Measurements from ENCODE around the gene STIP1.

STIP1 gene

DNA sequence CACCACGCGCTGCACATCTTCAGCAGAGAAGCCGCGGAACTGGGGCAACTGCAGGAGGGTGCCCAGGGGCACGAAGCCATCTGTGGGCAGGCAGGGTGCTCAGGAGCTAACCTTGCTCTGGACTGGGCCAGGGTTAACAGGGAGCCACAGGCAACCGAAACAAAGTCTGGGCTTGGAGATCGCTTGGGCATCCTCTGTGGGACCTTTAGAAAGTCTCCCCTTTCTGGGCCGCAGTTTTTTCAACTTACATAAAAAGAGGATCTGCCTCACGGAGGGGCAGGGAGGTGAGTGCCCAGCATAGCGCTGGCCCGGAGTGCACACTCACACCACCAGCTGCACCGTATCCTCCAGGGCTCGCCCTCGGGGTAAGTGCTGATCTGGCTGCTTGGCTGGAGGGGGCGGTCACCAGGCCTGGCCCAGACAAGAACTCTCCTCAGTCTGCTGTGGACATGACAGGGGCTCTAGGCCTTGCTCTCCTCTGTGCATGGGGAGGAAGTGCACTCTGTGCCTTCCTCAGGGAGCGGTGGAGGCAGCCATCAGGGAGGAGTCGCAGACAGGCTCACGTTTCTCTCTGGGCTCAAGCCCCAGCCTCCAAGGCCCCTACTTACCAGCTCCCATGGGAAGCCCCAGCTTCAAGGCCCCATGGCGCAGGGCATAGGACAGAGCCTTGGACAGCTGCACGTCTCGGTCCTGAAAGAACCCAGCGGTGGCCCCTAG, 39.1 kb downstream of the STIP1 start:
- DNase-seq = peak; percentile 70

DNA sequence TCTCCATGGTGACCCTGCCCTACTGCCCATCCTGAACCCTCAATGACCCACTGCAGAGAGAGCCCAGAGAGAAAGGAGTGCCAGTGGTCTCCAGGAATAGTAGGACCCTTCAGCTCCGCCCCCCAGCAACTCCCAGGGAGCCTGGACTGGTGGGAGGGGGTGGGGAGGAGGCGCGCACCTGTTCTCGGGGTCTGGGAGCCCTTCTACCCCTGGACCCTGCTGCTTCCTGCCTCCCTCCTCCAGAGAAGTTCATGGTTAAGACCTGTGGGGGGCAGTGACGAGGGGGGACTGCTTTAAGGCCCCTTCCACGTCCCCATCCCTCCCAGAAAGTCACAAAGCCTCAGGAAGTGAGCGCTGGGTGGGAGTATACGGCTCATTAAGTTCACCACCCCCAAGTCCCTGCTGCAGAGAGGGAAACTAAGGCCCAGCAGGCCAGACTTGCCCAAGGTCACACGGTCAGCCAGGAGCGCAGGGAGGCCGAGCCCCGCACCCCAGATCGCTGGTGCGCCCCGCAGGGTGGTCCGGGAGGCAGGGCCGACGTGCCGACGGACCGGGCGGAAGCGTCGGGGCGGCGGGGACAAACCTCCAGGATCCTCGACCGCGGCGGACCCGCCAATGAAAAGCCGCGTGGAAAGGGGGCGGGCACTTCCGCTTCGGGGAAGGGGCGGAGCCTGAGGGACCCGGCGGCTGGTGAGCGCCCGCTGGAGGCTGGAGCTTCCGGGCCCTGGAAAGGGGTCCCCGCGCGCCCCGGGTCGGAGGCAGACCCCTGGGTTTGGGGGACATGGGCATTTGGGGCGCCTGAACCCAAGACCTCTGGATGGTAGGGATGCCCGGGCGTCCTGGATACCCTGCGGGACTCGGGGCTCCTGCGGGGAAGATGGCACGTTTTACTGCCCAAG, 39.9 kb downstream of the STIP1 start, which contains the start of the genes NUDT22 and TRPT1:
NUDT22 (plus strand) TSS at position 667 of the 899 bp plus-strand sequence. CDS start 379 bp downstream, outside the sequence.
TRPT1 (minus strand) TSS at position 579 of the 899 bp plus-strand sequence; CDS start at position 253, 326 bp downstream.
- DNase-seq = peak; percentile 98

DNA sequence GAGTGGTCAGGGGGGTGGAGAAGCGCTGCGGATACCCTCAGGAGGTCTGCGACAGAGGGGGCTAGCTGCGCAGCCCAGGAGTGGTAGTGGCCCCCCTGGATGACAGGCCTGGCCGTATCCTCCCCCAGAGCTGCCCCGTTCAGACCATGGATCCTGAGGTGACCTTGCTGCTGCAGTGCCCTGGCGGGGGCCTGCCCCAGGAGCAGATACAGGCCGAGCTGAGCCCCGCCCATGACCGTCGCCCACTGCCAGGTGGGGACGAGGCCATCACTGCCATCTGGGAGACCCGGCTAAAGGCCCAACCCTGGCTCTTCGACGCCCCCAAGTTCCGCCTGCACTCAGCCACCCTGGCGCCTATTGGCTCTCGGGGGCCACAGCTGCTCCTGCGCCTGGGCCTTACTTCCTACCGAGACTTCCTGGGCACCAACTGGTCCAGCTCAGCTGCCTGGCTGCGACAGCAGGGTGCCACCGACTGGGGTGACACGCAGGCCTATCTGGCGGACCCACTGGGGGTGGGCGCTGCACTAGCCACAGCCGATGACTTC, 40.6 kb downstream of the STIP1 start:
- DNase-seq = peak; percentile 84

DNA sequence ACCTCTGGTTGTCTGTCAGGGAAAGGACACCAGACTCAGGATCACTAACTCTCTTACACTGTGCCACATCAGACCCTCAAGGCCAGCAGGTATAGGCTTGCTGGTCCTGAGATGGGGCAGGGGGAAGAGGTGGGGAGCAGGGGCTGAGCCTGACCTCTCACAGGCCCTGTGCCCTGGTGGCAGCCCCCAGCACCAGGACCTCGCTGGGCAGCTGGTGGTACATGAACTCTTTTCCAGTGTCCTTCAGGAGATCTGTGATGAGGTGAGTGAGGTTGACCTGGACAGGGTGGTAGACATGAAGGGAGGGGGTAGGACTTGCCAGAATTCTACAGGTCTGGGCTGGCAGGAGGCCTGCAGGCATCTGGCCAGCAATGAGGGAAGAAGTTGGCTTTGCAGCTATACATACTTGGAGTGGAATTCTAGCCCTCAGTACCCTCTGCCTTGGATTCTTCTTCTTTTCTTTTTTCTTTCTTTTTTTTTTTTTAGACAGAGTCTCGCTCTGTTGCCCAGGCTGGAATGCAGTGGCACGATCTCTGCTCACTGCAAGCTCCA, 41.5 kb downstream of the STIP1 start:
- DNase-seq = no peak

DNA sequence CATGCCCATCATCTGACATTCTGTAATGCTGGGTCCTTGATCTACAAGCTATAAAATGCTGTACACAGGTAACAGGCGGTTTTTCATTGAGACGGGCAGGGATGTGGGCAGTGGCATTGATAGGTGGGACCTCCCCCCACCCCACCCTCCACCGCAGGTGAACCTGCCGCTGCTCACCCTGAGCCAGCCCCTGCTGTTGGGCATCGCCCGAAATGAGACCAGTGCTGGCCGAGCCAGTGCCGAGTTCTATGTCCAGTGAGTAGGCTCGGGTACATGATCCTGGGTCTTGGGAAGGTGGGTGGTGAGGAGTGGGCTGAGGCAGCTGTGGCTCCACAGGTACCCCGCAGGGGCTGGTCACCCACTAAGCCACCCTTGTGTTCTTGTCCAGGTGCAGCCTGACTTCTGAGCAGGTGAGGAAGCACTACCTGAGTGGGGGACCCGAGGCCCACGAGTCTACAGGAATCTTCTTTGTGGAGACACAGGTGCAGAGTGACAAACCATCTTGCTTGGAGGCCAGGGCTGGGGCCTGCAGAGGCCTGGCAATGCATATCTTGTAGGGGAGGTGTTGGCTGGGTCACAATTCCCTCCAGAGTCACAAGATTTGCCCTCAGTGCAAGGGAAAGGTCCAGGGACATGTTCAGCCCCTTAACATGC, 43.2 kb downstream of the STIP1 start:
- no peak for DNase-seq

DNA sequence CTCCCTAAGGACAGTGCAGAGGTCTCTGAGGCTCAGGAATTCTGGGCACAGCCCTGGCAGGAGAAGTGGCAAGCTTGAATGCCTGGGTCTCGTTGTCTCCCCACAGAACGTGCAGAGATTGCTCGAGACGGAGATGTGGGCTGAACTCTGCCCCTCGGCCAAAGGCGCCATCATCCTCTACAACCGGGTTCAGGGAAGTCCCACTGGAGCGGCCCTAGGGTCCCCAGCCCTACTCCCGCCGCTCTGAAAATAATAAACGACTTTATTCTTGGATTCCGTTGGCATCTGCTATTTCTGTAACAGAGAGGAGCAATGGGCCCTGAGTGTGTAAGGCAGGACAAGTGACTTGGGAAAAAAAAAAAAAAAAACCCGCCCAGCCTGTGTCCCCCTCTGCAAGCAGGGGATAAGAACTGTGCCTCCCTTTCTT, 43.8 kb downstream of the STIP1 start:
- no peak for DNase-seq

DNA sequence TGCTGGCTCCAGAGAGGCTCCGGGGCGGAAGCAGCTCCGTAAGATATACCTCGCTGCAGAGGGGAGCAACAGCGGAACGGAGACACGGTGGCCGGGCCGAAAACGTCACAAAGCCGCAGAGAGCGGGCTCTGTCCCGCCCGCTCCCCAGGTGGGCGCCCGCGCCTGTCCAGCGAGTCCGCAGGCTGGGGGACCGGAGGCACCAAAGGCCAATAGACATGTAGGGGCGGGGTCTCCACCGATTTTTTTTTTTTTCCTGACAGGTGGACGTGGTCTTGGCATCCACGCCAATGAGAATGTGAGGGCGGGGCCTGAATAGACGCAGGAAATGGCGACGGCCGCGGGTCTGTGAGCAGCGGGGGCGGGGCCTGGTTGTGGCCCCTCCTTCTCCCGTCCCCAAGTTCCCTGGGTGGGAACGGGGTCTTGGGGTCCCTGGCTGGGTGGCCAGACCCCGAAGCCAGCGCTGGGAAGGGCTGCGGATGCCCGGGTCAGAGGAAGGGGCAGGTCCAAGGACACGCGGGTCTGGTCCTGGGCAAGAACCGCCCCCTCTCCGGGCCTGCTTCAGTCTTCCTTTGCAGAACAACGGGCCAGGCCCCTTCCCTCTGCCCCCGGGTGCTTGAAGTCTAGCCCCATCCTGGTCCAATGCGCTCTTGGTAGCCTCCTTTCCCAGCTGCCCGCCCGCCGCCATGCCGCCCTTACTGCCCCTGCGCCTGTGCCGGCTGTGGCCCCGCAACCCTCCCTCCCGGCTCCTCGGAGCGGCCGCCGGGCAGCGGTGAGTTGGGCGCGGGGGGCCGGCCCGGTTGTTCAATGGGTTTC, 44.4 kb downstream of the STIP1 start, which contains the start of gene DNAJC4:
DNAJC4 (plus strand) TSS at position 378 of the 814 bp plus-strand sequence; CDS start at position 685, 307 bp downstream.
- DNase-seq = peak; percentile 93

DNA sequence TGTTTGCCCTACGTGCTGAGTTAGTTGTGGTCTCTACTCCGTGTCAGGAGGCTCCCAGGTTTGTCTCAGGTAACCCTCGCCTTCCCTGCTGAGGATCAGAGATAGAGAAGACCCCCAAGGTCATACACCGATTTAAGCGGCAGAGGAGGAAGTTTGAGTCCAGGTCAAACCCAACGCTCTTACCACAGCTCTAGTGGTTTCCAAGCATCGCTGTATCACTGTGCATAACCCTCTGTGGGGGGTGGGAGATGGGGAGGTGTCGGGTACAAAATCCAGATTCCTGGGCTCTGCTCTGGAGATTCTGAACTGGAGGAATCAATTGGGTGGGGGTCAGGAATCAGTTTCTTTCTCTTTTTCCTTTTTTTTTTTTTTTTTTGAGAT, 45.0 kb downstream of the STIP1 start:
- DNase-seq = no peak

DNA sequence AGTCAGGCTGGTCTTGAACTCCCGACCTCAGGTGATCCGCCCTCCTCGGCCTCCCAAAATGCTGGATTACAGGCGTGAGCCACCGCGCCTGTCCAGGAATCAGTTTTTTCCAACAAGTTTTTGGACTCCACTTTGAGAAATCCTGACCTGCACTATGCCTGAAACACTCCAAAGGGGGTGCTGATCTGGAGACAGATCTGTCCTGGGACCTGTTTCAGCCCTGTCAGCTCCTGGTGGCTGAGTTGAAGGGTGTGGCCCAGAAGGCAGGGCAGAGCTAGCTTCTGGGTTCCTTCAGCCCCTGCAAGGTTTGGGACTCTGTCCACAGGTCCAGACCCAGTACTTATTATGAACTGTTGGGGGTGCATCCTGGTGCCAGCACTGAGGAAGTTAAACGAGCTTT, 45.6 kb downstream of the STIP1 start:
- DNase-seq = no peak

DNA sequence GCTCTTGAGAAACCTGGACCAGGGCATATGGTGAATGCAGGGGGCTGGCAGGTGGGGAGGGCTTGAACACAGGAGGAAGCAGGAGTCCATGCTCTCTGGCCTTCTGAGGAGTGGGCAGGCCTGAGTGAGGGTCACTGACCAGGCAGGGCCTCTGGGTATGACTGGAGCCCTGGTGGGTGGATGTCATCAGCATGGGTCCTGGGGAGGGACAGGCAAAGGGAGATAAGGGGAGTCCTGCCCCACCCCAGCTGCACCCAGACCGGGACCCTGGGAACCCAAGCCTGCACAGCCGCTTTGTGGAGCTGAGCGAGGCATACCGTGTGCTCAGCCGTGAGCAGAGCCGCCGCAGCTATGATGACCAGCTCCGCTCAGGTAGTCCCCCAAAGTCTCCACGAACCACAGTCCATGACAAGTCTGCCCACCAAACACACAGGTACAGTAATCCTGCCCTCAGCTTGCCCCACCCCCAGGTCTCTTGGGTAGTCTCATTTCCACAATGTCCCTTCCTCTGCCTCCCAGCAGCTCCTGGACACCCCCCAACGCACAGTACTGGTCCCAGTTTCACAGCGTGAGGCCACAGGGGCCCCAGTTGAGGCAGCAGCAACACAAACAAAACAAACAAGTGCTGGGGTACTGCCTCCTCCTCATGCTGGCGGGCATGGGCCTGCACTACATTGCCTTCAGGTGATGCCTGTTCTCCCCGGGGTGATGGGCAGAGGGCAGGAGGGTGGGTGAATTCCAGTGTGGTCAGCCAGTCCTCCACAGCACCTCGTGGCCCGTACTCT, 46.4 kb downstream of the STIP1 start:
- DNase-seq = no peak

DNA sequence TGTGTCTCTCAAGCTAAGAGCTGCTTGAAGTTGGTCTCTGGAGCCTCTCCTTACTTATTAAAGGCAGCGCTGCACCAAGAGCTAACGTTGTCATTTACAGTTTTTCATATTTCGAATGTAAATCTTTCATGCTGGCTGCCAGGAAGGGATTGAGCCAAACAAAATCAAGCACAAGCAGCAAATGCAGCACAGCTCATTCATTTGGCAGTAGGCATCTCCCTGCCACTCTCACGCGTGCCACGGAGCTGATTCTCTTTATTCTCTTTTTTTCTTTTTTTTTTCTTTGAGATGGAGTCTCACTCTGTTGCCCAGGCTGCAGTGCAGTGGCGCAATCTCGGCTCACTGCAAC, 47.0 kb downstream of the STIP1 start:
- DNase-seq = no peak

DNA sequence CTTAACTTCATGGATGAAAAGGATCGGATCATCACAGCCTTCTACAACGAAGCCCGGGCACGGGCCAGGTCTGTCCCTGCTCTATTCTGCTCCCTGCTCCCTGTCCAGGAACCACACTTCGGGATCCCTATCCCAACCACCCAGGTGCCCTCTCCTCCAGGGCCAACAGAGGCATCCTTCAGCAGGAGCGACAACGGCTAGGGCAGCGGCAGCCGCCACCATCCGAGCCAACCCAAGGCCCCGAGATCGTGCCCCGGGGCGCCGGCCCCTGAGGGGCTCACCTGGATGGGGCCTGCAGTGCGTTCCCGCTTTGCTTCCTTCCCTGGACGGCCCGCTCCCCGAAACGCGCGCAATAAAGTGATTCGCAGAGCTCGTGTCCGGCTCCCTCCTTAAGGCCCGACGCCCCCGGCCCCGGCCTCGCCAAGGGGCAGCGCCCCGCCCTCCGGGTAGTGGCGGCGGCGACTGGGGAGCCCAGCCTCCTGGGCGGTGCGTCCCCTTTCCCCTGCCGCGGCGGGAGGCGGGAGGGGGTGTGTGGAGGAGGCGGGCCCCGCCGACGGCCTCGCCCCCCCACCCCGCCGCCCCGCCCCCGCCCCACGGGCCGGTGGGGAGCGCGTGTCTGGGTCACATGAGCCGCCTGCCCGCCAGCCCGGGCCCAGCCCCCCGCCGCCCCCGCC, 48.1 kb downstream of the STIP1 start, which contains the start of gene VEGFB:
VEGFB (plus strand) TSS at position 672 of the 674 bp plus-strand sequence. CDS start 250 bp downstream, outside the sequence.
- peak; percentile 82 for DNase-seq

DNA sequence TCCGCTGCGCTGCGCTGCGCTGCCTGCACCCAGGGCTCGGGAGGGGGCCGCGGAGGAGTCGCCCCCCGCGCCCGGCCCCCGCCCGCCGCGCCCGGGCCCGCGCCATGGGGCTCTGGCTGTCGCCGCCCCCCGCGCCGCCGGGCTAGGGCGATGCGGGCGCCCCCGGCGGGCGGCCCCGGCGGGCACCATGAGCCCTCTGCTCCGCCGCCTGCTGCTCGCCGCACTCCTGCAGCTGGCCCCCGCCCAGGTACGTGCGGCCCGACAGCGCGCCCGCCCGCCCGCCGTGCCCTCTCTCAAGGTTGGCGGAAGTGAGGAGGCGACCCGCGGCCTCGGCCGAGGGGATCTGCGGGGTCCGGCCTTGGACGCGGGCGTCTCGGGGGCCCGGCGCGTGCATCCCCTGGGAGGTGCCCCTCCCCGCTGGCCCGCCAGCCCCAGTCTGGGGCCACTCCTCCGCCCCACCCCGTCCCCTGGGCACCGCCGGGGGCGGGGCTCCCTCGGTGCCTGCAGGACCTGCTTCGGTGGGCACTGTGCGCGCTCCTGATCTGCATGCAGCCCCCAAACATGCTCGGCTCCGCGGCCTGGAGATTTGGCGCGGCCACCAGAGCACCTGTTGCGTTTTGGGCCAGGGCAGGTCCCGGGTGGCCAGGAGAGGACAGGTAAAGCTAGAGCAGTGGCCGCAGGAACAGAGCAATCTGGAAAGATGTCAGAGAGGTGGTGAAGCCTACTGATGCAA, 48.8 kb downstream of the STIP1 start:
- DNase-seq = peak; percentile 74

DNA sequence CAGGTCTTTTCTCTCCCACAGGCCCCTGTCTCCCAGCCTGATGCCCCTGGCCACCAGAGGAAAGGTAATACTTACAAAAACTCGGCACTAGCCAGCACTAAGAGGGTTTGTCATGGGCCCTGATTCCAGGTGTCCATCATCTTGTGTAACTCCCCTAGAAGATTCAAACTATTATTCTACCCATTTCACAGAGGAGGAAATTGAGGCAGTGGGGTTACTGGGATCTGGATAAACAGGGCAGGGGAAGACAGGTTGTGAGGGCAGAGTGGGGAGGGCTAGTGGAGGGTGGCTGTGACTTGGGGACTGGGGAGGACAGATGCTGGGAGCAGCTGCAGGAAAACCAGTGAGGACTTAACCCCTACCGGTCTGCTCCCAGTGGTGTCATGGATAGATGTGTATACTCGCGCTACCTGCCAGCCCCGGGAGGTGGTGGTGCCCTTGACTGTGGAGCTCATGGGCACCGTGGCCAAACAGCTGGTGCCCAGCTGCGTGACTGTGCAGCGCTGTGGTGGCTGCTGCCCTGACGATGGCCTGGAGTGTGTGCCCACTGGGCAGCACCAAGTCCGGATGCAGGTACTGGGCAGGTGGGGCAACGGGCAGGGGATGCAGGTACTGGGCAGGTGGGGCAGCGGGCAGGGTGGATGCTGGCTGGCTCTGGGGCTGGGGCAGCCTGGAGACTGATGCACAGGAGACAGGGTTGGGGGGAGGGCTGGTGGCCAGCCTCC, 49.6 kb downstream of the STIP1 start:
- no peak for DNase-seq

DNA sequence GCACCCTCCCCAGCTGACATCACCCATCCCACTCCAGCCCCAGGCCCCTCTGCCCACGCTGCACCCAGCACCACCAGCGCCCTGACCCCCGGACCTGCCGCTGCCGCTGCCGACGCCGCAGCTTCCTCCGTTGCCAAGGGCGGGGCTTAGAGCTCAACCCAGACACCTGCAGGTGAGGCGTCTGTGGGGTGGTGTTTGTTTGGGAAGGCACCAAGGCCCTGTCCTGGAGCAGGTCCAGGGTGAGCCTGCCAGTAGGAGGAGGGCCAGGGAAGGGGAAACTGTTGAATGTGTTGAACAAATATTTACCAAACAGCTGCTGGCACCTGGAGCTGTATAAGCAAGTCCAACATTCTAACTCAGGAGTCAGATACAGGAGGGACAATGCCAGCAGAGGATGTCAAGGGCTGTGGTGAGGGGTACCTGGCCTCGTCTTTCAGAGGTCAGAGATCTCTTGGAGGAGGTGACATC, 51.5 kb downstream of the STIP1 start:
- DNase-seq = no peak

DNA sequence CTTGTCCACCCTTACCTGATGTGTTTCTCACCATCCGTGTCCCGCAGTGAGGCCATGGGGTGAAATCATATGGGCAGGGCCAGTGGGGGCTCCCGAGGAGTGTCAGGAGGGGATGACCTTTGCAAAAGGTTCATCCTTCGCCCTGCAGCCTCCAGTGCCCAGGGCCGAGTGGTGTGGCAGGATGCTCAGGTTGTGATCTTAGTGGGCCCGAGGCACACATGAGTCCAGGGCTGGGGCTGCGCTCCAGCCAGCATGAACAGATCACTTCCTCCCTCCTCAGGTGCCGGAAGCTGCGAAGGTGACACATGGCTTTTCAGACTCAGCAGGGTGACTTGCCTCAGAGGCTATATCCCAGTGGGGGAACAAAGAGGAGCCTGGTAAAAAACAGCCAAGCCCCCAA, 52.1 kb downstream of the STIP1 start:
- DNase-seq = no peak

DNA sequence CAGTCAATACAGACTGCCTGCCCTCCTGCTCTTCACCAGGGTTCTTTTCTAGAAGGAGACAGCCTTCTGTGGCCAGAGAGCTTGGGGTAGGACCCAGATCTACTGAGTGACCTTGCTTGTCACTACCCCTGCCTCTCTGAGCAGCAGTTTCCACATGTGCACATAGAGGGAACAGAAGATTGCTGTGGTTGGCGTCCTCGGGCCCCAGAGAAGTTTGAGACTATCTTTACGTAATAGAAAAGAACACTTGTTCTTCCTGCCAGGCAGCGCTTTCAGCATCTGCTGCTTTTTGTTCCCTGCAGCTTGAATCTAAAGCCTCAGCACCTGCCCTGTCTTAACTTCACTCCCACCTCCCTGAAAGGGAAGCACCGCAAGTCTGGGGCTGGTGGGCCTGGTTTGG, 53.0 kb downstream of the STIP1 start:
- no peak for DNase-seq

DNA sequence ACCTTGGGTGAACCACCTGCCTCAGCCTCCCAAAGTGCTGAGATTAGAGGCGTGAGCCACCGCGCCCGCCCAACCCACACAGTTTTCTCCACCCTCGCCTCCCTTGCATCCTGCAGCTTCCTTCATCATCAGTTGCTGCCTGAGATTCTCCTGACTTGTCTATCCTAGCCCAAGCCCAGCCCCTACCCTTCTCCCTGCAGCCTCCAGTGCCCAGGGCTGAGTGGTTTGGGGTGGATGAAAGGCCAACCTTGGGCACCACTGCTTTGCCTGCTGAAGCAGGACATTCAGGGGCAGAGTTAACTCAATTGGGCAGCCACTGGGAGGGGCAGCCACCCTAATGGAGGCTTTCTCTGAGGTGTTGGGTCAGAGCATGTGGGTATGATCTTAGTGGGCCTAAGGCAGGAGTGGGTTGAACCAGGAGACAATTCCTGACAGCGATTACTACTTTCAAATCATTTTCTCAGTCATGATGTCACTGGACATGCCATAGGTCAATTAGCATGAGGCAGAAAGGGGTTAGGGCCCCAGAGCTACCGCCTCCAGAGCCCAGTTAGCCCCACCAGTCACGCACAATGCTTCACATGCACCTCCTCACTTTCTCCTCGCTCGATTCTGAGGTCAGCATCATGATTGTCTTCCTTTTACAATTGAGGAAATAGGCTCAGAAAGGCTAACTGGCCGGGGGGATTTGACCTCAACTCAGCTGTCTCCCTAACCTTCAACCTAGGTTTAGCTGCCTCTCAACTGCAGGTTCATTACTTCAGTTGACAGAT, 53.9 kb downstream of the STIP1 start:
- DNase-seq = no peak

Data from activated CD8-positive, alpha-beta memory T cell treated with anti-CD3 and anti-CD28 coated beads, Interleukin-2, amount 50 U/mL, for 48 hours (primary cell).